HepG2 (cell line): ENCODE measurements around the gene SETD1A. TPM values are rescaled to one million over a fixed set of nuclear protein-coding genes. Genes with fewer than 3 reads are reported as not detected.

Experiments
- CBX5 ChIP-seq: sonication (generic); formaldehyde crosslinking; IDR thresholded peaks from 2 replicates; pipeline ENCODE4 v1.4.0; 2020; ENCODE audit warnings: missing genetic modification reagents, borderline replicate concordance
- CREB3 ChIP-seq: sonication (generic); formaldehyde crosslinking; IDR thresholded peaks from 2 replicates; pipeline ENCODE4 v1.5.0; 2020; ENCODE audit warnings: missing genetic modification reagents
- FOXP1 ChIP-seq, 2 experiments: fragments of 450-650 bp in 1 of 2; IDR thresholded peaks; 2 replicates each; pipeline ENCODE4 v1.6.1; 2017 to 2018; ENCODE audit warnings: antibody characterized with exemption in 1 of 2
- HDAC2 ChIP-seq: sonication (generic); formaldehyde crosslinking; IDR thresholded peaks from 2 replicates; pipeline ENCODE4 v1.4.0; 2020; ENCODE audit warnings: missing genetic modification reagents
- KLF6 ChIP-seq: IDR thresholded peaks from 2 replicates; pipeline ENCODE4 v1.8.0; 2016; ENCODE audit warnings: missing biosample characterization, missing genetic modification reagents
- PLSCR1 ChIP-seq: sonication (generic); formaldehyde crosslinking; IDR thresholded peaks from 2 replicates; pipeline ENCODE4 v1.5.0; 2020; ENCODE audit warnings: missing genetic modification reagents, mild to moderate bottlenecking, borderline replicate concordance
- RAD51 ChIP-seq: fragments of 450-650 bp; IDR thresholded peaks from 2 replicates; pipeline ENCODE4 v1.6.1; 2016; ENCODE audit warnings: borderline replicate concordance
- RORA ChIP-seq: sonication (generic); formaldehyde crosslinking; IDR thresholded peaks from 2 replicates; pipeline ENCODE4 v1.5.0; 2020; ENCODE audit warnings: mild to moderate bottlenecking, missing genetic modification reagents, moderate library complexity
- SKI ChIP-seq: fragments of 450-650 bp; IDR thresholded peaks from one replicate; pipeline ENCODE4 v1.6.1; 2018; ENCODE audit warnings: mild to moderate bottlenecking; ENCODE audit not compliant: partially characterized antibody
- SMARCC2 ChIP-seq: fragments of 450-650 bp; IDR thresholded peaks from 2 replicates; pipeline ENCODE4 v1.6.1; 2017; ENCODE audit warnings: antibody characterized with exemption, mild to moderate bottlenecking
- TCF7L2 ChIP-seq: IDR thresholded peaks from 2 replicates; pipeline ENCODE4 v1.6.1; 2011; ENCODE audit warnings: mild to moderate bottlenecking, low read depth, low read length, moderate library complexity
- TMF1 ChIP-seq: sonication (generic); formaldehyde crosslinking; IDR thresholded peaks from 2 replicates; pipeline ENCODE4 v1.8.1; 2022; ENCODE audit warnings: low read depth, missing genetic modification reagents
- U2AF1 ChIP-seq: fragments of 200-400 bp; formaldehyde crosslinking; optimal IDR thresholded peaks from 2 replicates; pipeline ENCODE3; 2017; ENCODE audit warnings: mild to moderate bottlenecking, low read depth, low read length
- XRCC5 ChIP-seq: fragments of 200-400 bp; formaldehyde crosslinking; optimal IDR thresholded peaks from 2 replicates; pipeline ENCODE3; 2017; ENCODE audit warnings: mild to moderate bottlenecking, low read length
- YEATS2 ChIP-seq: sonication (generic); formaldehyde crosslinking; IDR thresholded peaks from 2 replicates; pipeline ENCODE4 v1.4.0; 2020; ENCODE audit warnings: missing genetic modification reagents, borderline replicate concordance
- ZFP36L2 ChIP-seq: sonication (generic); formaldehyde crosslinking; IDR thresholded peaks from 2 replicates; pipeline ENCODE4 v1.4.0; 2020; ENCODE audit warnings: missing genetic modification reagents
- ZNF143 ChIP-seq: sonication (generic); formaldehyde crosslinking; IDR thresholded peaks from 2 replicates; pipeline ENCODE4 v1.4.0; 2020; ENCODE audit warnings: missing genetic modification reagents
- ZNF33A ChIP-seq: sonication (generic); formaldehyde crosslinking; IDR thresholded peaks from 2 replicates; pipeline ENCODE4 v1.5.1; 2020; ENCODE audit warnings: missing genetic modification reagents, mild to moderate bottlenecking, moderate library complexity, borderline replicate concordance
- ZNF431 ChIP-seq: sonication (generic); formaldehyde crosslinking; IDR thresholded peaks from 2 replicates; pipeline ENCODE4 v1.9.0; 2022; ENCODE audit warnings: missing genetic modification reagents, low read depth, mild to moderate bottlenecking, borderline replicate concordance
- ZNF530 ChIP-seq: sonication (generic); formaldehyde crosslinking; IDR thresholded peaks from 2 replicates; pipeline ENCODE4 v1.5.0; 2020; ENCODE audit warnings: low read depth, mild to moderate bottlenecking, missing genetic modification reagents
- ZNF564 ChIP-seq: sonication (generic); formaldehyde crosslinking; IDR thresholded peaks from 2 replicates; pipeline ENCODE4 v1.8.1; 2023; ENCODE audit warnings: mild to moderate bottlenecking, missing genetic modification reagents
- ZNF569 ChIP-seq: sonication (generic); formaldehyde crosslinking; IDR thresholded peaks from 2 replicates; pipeline ENCODE4 v1.5.0; 2020; ENCODE audit warnings: mild to moderate bottlenecking, missing genetic modification reagents, moderate library complexity, borderline replicate concordance
- ZNF619 ChIP-seq: sonication (generic); formaldehyde crosslinking; IDR thresholded peaks from 2 replicates; pipeline ENCODE4 v1.4.0; 2020; ENCODE audit warnings: mild to moderate bottlenecking, missing genetic modification reagents
- ZNF672 ChIP-seq: sonication (generic); formaldehyde crosslinking; IDR thresholded peaks from 2 replicates; pipeline ENCODE4 v1.8.1; 2022; ENCODE audit warnings: missing genetic modification reagents
- ZNF7 ChIP-seq: IDR thresholded peaks from 2 replicates; pipeline ENCODE4 v1.6.1; 2016; ENCODE audit warnings: missing biosample characterization, missing genetic modification reagents
- ZNF703 ChIP-seq: sonication (generic); formaldehyde crosslinking; IDR thresholded peaks from 2 replicates; pipeline ENCODE4 v1.5.1; 2020; ENCODE audit warnings: missing genetic modification reagents, mild to moderate bottlenecking, moderate library complexity, borderline replicate concordance
- ZNF781 ChIP-seq: sonication (generic); formaldehyde crosslinking; IDR thresholded peaks from 2 replicates; pipeline ENCODE4 v1.5.1; 2020; ENCODE audit warnings: borderline replicate concordance, mild to moderate bottlenecking, missing genetic modification reagents; ENCODE audit errors: not compliant biosample characterization
- ZNF839 ChIP-seq: sonication (generic); formaldehyde crosslinking; IDR thresholded peaks from 2 replicates; pipeline ENCODE4 v1.4.0; 2020; ENCODE audit warnings: missing genetic modification reagents, mild to moderate bottlenecking, borderline replicate concordance
- ZNF883 ChIP-seq: sonication (generic); formaldehyde crosslinking; IDR thresholded peaks from 2 replicates; pipeline ENCODE4 v1.5.1; 2020; ENCODE audit warnings: mild to moderate bottlenecking, missing genetic modification reagents; ENCODE audit errors: not compliant biosample characterization
- polyA plus RNA-seq, 8 experiments: library from polyadenylated mRNA; depleted of rRNA in 3 of 8; stranded (reverse) in 7 of 8; unstranded in 1 of 8; fragments of >200 nt; fragmentation: Illumina TruSeq in 4 of 8; extraction: Trizol in 4 of 8; gene quantifications; 2 replicates each; pipeline versions ENCODE4 v1.2.1 to v1.2.3, GENCODE V29; 2011 to 2016; ENCODE audit warnings: low read depth in 4 of 8, missing spikeins in 1 of 8, mixed read lengths in 1 of 8; ENCODE audit not compliant: insufficient read depth in 1 of 8
- total RNA-seq, 5 experiments: library from RNA; depleted of rRNA; stranded (reverse); fragments of >200 nt; fragmentation: Illumina TruSeq; extraction: Trizol; gene quantifications; 2 replicates each; pipeline ENCODE4 v1.2.3, GENCODE V29; 2016; ENCODE audit warnings: low read depth in 1 of 5

SETD1A gene
- total and polyA plus RNA-seq, 2 of the 13 experiments (the other 11 are each of a cell fraction or from before 2014, with no cell fraction given): 3.8 to 5.6 TPM

GRCh38 chr16:30996985-30997724, 39.6 kb downstream of the SETD1A start (continued):
- no peak for TF ChIP-seq ZFP36L2 (CRISPR knock-in tag)
- TF ChIP-seq RAD51: no peak
- peak; percentile 6 for TF ChIP-seq SKI
- TF ChIP-seq ZNF530 (CRISPR knock-in tag): no peak
- 0 out of 2 replicates have a peak, but pooled peaks have one; percentile 47 for TF ChIP-seq ZNF619
- no peak for TF ChIP-seq ZNF672 (CRISPR knock-in tag)
- TF ChIP-seq HDAC2 (CRISPR knock-in tag): peak; percentile 64; the same call in 1 of the 2 replicates
- peak; percentile 82; the same call in 1 of the 2 replicates for TF ChIP-seq KLF6 (CRISPR knock-in tag)
- no peak for TF ChIP-seq PLSCR1 (CRISPR knock-in tag)
- no peak for TF ChIP-seq ZNF431 (CRISPR knock-in tag)
- no peak for TF ChIP-seq CBX5 (CRISPR knock-in tag)
- no peak for TF ChIP-seq ZNF569 (CRISPR knock-in tag)
- TF ChIP-seq ZNF781 (CRISPR knock-in tag): no peak
- TF ChIP-seq U2AF1: no peak
- TF ChIP-seq FOXP1 (IDR thresholded peaks at IDR 0.05): no peak
- no peak for TF ChIP-seq FOXP1 (CRISPR knock-in tag; IDR thresholded peaks at IDR 0.05)
- TF ChIP-seq ZNF883 (CRISPR knock-in tag): peak; percentile 20
- TF ChIP-seq ZNF703 (CRISPR knock-in tag): no peak
- TF ChIP-seq ZNF33A (CRISPR knock-in tag): peak; percentile 63; the same call in 1 of the 2 replicates
- TF ChIP-seq TMF1: peak; percentile 60; the same call in 1 of the 2 replicates
- TF ChIP-seq ZNF7 (CRISPR knock-in tag): 0 out of 2 replicates have a peak, but pooled peaks have one; percentile 5
- peak; percentile 97 for TF ChIP-seq ZNF839 (CRISPR knock-in tag)
- TF ChIP-seq ZNF143 (CRISPR knock-in tag): no peak
- peak; percentile 90 for TF ChIP-seq CREB3 (CRISPR knock-in tag)
- TF ChIP-seq RORA (CRISPR knock-in tag): no peak
- TF ChIP-seq XRCC5: no peak
- TF ChIP-seq TCF7L2: no peak
- no peak for TF ChIP-seq SMARCC2
- TF ChIP-seq YEATS2 (CRISPR knock-in tag): peak; percentile 54; the same call in 1 of the 2 replicates
- 0 out of 2 replicates have a peak, but pooled peaks have one; percentile 20 for TF ChIP-seq ZNF564 (CRISPR knock-in tag)
